ENCODE results near the gene RELN. TPM values are rescaled to one million over a fixed set of nuclear protein-coding genes. Genes with fewer than 3 reads are reported as not detected.

RELN gene
- polyA plus RNA-seq, 1 donor (not counting 4 experiments of a cell fraction or from before 2014, with no cell fraction given): not detected

DNA sequence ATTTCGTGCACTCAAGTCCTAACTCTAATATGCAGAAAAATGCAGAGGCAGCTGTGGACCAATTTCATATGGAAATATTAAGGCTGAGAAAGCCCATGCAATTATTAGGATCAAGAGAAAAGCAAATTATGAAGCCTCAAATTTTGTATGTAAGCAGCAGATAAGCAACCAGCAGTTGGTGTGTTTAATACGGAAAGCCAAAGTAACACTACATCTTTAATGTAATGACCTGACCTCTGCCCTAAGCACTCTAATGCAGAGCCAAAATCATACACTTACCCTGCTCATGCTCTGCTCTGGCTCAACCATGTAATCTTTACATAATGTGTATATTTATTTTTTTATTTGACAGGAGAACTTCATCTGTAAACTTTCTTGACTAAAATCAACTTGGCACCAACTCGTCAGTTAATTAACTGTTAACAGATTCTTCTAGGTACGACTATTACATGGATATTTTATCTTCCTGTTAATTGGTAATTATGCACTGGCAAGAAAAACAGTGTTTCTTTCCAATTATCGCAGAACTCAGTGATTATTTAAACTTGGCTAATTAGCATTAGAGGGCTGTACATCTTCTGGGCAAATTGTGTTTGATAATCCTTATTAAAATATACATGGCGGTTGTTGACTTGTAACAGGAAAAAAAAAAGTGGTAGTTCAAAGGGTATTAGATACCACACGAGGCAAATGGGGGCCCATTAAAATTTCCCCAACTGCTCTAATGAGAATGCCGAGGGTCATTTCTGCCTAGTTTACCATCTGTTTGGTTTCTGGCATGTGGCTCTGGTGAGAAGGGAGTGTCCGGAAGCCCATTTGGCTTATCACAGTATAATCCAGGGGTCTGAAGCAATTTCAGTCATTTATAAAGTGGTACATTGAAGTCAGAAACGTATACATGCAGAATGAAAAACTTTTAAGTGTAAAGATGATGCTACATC lies 94.5 kb downstream of the RELN start:
- no peaks in the 10 kb centered on the region for H4K20me1 ChIP-seq (ENCODE audit: control insufficient read depth, extremely low read depth, insufficient read depth, low read length)
- no peak for TF ChIP-seq EZH2 (IDR thresholded peaks at IDR 0.05; ENCODE audit: low read length)
- TF ChIP-seq, protein P1, sequence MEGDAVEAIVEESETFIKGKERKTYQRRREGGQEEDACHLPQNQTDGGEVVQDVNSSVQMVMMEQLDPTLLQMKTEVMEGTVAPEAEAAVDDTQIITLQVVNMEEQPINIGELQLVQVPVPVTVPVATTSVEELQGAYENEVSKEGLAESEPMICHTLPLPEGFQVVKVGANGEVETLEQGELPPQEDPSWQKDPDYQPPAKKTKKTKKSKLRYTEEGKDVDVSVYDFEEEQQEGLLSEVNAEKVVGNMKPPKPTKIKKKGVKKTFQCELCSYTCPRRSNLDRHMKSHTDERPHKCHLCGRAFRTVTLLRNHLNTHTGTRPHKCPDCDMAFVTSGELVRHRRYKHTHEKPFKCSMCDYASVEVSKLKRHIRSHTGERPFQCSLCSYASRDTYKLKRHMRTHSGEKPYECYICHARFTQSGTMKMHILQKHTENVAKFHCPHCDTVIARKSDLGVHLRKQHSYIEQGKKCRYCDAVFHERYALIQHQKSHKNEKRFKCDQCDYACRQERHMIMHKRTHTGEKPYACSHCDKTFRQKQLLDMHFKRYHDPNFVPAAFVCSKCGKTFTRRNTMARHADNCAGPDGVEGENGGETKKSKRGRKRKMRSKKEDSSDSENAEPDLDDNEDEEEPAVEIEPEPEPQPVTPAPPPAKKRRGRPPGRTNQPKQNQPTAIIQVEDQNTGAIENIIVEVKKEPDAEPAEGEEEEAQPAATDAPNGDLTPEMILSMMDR (optimal IDR thresholded peaks at IDR 0.05 in 1 of 3, IDR thresholded peaks at IDR 0.05 in 1 of 3, conservative IDR thresholded peaks at IDR 0.05 in 1 of 3; ENCODE audit: extremely low read depth in 1 of 3, insufficient read depth in 2 of 3, low read length in 3 of 3): no peak
- DNase-seq (ENCODE audit: low read depth, low spot score) (no peak), FAIRE-seq (no peak)
- no peaks in the 10 kb centered on the region for H3K4me1 ChIP-seq (ENCODE audit: control insufficient read depth, extremely low read depth, insufficient read depth, low read length)
- H3K27ac ChIP-seq (ENCODE audit: control insufficient read depth, insufficient read depth, low read length): no peak overlapping the region
- no peaks in the 10 kb centered on the region for H3K79me2 ChIP-seq (ENCODE audit: control insufficient read depth, insufficient read depth, low read length)
- H3K9ac ChIP-seq (ENCODE audit: control insufficient read depth, extremely low read depth, insufficient read depth, low read length): no peak overlapping the region
- H3K9me1 ChIP-seq (ENCODE audit: control insufficient read depth, extremely low read depth, insufficient read depth, low read length): no peaks in the 10 kb centered on the region
- no peaks in the 10 kb centered on the region for H3K36me3 ChIP-seq (ENCODE audit: control insufficient read depth in 2 of 2, extremely low read depth in 1 of 2, insufficient read depth in 2 of 2, low read length in 2 of 2)
- H2AFZ ChIP-seq (ENCODE audit: control insufficient read depth, low read length): no peak overlapping the region
- no peak overlapping the region for H3K4me3 ChIP-seq (ENCODE audit: control insufficient read depth in 2 of 3, extremely low read depth in 1 of 3, insufficient read depth in 2 of 3, low read depth in 1 of 3, low read length in 3 of 3)
- dilution Hi-C loops (cut with MboI; ENCODE audit: extremely low pct_ligation_motif_present, low sequenced_read_pairs): no loop called here
- no peaks in the 10 kb centered on the region for H3K9me3 ChIP-seq (ENCODE audit: control insufficient read depth, low read depth, low read length)
- H3K4me2 ChIP-seq (ENCODE audit: control insufficient read depth, extremely low read depth, insufficient read depth, low read depth, low read length): no peak overlapping the region
- H3K27me3 ChIP-seq (ENCODE audit: control insufficient read depth, extremely low read depth, insufficient read depth, low read length): no peaks in the 10 kb centered on the region

DNA sequence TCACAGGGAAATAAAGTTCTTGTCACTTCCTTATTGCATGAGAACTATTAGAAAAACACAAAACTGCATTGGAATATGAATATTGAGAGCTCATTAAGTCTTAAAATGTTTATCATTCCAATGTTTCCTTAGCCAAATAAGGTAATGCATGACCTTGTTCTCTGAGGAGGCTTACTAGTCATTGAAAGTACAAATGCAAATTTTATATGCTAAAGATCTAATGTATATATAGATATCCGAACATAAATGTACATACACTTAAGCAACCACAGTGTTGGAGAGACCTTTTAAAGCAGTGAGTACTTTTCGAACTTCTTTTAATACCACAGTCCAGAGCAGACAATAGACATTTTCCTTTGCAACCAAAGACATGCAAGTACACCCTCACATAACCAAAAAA lies 96.1 kb downstream of the RELN start:
- DNase-seq (ENCODE audit: low read depth, low spot score) (no peak), FAIRE-seq (no peak)
- Histone ChIP-seq H3K36me3 (ENCODE audit: control insufficient read depth in 2 of 2, extremely low read depth in 1 of 2, insufficient read depth in 2 of 2, low read length in 2 of 2) (no peaks in the 10 kb centered on the region), H3K9me1 (ENCODE audit: control insufficient read depth, extremely low read depth, insufficient read depth, low read length) (no peaks in the 10 kb centered on the region), H3K9ac (ENCODE audit: control insufficient read depth, extremely low read depth, insufficient read depth, low read length) (no peak overlapping the region), H3K27me3 (ENCODE audit: control insufficient read depth, extremely low read depth, insufficient read depth, low read length) (no peaks in the 10 kb centered on the region), H3K79me2 (ENCODE audit: control insufficient read depth, insufficient read depth, low read length) (no peaks in the 10 kb centered on the region), H3K4me1 (ENCODE audit: control insufficient read depth, extremely low read depth, insufficient read depth, low read length) (no peaks in the 10 kb centered on the region), H3K9me3 (ENCODE audit: control insufficient read depth, low read depth, low read length) (no peaks in the 10 kb centered on the region), H2AFZ (ENCODE audit: control insufficient read depth, low read length) (no peak overlapping the region), H3K4me3 (ENCODE audit: control insufficient read depth in 2 of 3, extremely low read depth in 1 of 3, insufficient read depth in 2 of 3, low read depth in 1 of 3, low read length in 3 of 3) (no peak overlapping the region), H3K4me2 (ENCODE audit: control insufficient read depth, extremely low read depth, insufficient read depth, low read depth, low read length) (no peak overlapping the region), H4K20me1 (ENCODE audit: control insufficient read depth, extremely low read depth, insufficient read depth, low read length) (no peaks in the 10 kb centered on the region), H3K27ac (ENCODE audit: control insufficient read depth, insufficient read depth, low read length) (no peak overlapping the region)
- dilution Hi-C loops (cut with MboI; ENCODE audit: extremely low pct_ligation_motif_present, low sequenced_read_pairs): no loop called here
- no peak for TF ChIP-seq EZH2 (IDR thresholded peaks at IDR 0.05; ENCODE audit: low read length)
- TF ChIP-seq, protein P1 (optimal IDR thresholded peaks at IDR 0.05 in 1 of 3, IDR thresholded peaks at IDR 0.05 in 1 of 3, conservative IDR thresholded peaks at IDR 0.05 in 1 of 3; ENCODE audit: extremely low read depth in 1 of 3, insufficient read depth in 2 of 3, low read length in 3 of 3): no peak

Data from keratinocyte (primary cell).